A549 (cell line): Measurements from ENCODE around the gene SRSF4. TPM values are rescaled to one million over a fixed set of nuclear protein-coding genes. Genes with fewer than 3 reads are reported as not detected.

Experiments used
- ATAC-seq, 2 experiments: fragments of 200-7000 bp in 1 of 2; fragments of >200 bp in 1 of 2; cut with Nextera tagmentation in 1 of 2; cut with Tn5 transposase in 1 of 2; 3 replicates each; pipeline versions ENCODE4 v1.8.0 to v1.9.1; 2018 to 2020; ENCODE audit warnings: mild to moderate bottlenecking in 1 of 2, moderate library complexity in 1 of 2
- CTCF ChIA-PET: fragments of 300-600 bp; sonication (Branson Sonifier 250); formaldehyde crosslinking; extraction: SDS; loops from one replicate; lab custom pipeline; 2021; ENCODE audit warnings: antibody characterized with exemption, inconsistent platforms; lab: Yijun Ruan, JAX
- POLR2A ChIA-PET: fragments of 350-600 bp; formaldehyde crosslinking; extraction: SDS; loops from one replicate; lab custom pipeline; 2021; ENCODE audit warnings: antibody characterized with exemption, inconsistent platforms; lab: Yijun Ruan, JAX
- DNase-seq, 2 experiments: peaks; one replicate each; pipeline versions ENCODE4 v3.0.0 to v3.0.0-alpha.2; 2011 to 2016; ENCODE audit warnings: low read depth in 1 of 2, low spot score in 1 of 2
- FAIRE-seq: peaks from 2 replicates; lab custom pipeline; 2011; peaks lifted over from hg19 to GRCh38; lab: Jason Lieb, UNC
- H3K27ac ChIP-seq, 2 experiments: fragments of >200 bp; sonication (Bioruptor Twin); formaldehyde crosslinking; 3 replicates each; pipeline ENCODE4 v1.5.1; 2016 to 2017
- H3K4me1 ChIP-seq: fragments of >200 bp; sonication (Bioruptor Twin); formaldehyde crosslinking; 3 replicates; pipeline ENCODE4 v1.6.1; 2016
- H3K4me2 ChIP-seq: fragments of >200 bp; sonication (Bioruptor Twin); formaldehyde crosslinking; 3 replicates; pipeline ENCODE4 v1.6.1; 2016
- H3K4me3 ChIP-seq: fragments of >200 bp; sonication (Bioruptor Twin); formaldehyde crosslinking; 3 replicates; pipeline ENCODE4 v1.5.1; 2016
- H3K9me3 ChIP-seq: fragments of >200 bp; sonication (Bioruptor Twin); formaldehyde crosslinking; 3 replicates; pipeline ENCODE4 v1.6.1; 2016
- CBX8 ChIP-seq: fragments of 200-600 bp; sonication (generic); IDR thresholded peaks from 2 replicates; pipeline ENCODE4 v1.6.1; 2016
- CEBPB ChIP-seq, 2 experiments: fragments of >200 bp in 1 of 2; sonication (Bioruptor Twin) in 1 of 2; formaldehyde crosslinking in 1 of 2; IDR thresholded peaks; 2 replicates each; pipeline ENCODE4 v1.6.1; 2012 to 2016
- EHF ChIP-seq: fragments of 250-450 bp; sonication (Bioruptor Pico); IDR thresholded peaks from 2 replicates; pipeline ENCODE4 v1.5.0; 2020; ENCODE audit warnings: mild to moderate bottlenecking
- EP300 ChIP-seq, 2 experiments: fragments of >200 bp; sonication (Bioruptor Twin); formaldehyde crosslinking; IDR thresholded peaks; 2 replicates in 1 of 2; 3 replicates in 1 of 2; pipeline ENCODE4 v1.6.1; 2016 to 2017
- FOSL2 ChIP-seq, 2 experiments: fragments of 450-650 bp in 1 of 2; fragments of >200 bp in 1 of 2; sonication (Bioruptor Twin) in 1 of 2; formaldehyde crosslinking; IDR thresholded peaks; 2 replicates each; pipeline versions ENCODE4 v1.5.0 to v1.6.1; 2016 to 2020; ENCODE audit warnings: mild to moderate bottlenecking in 1 of 2, moderate library complexity in 1 of 2
- HOXA7 ChIP-seq: fragments of 250-450 bp; sonication (Bioruptor Pico); IDR thresholded peaks from 2 replicates; pipeline ENCODE4 v1.5.0; 2020; ENCODE audit warnings: mild to moderate bottlenecking, moderate library complexity
- HOXB5 ChIP-seq: fragments of 250-450 bp; sonication (Bioruptor Pico); IDR thresholded peaks from 2 replicates; pipeline ENCODE4 v1.5.0; 2020; ENCODE audit warnings: mild to moderate bottlenecking, moderate library complexity
- JUNB ChIP-seq: fragments of >200 bp; sonication (Bioruptor Twin); formaldehyde crosslinking; IDR thresholded peaks from 2 replicates; pipeline ENCODE4 v1.6.1; 2016
- MAZ ChIP-seq: fragments of 150-350 bp; IDR thresholded peaks from 2 replicates; pipeline ENCODE4 v1.6.1; 2014; ENCODE audit warnings: antibody characterized with exemption, low read depth, low read length, borderline replicate concordance
- NPAS2 ChIP-seq: fragments of 250-450 bp; sonication (Bioruptor Pico); IDR thresholded peaks from 2 replicates; pipeline ENCODE4 v1.8.0; 2022; ENCODE audit warnings: mild to moderate bottlenecking, moderate library complexity, borderline replicate concordance
- PBX3 ChIP-seq: IDR thresholded peaks from 2 replicates; pipeline ENCODE4 v1.6.1; 2012
- RARB ChIP-seq: fragments of 250-450 bp; sonication (Bioruptor Pico); IDR thresholded peaks from 2 replicates; pipeline ENCODE4 v1.8.0; 2021; ENCODE audit warnings: mild to moderate bottlenecking, moderate library complexity
- RFX5 ChIP-seq: fragments of 450-650 bp; IDR thresholded peaks from 2 replicates; pipeline ENCODE4 v1.7.1; 2014; ENCODE audit warnings: antibody characterized with exemption, mild to moderate bottlenecking, moderate library complexity
- SREBF2 ChIP-seq: fragments of 450-650 bp; IDR thresholded peaks from 2 replicates; pipeline ENCODE4 v1.6.1; 2014; ENCODE audit warnings: mild to moderate bottlenecking, moderate library complexity
- TFCP2L1 ChIP-seq: fragments of 250-450 bp; sonication (Bioruptor Pico); IDR thresholded peaks from 2 replicates; pipeline ENCODE4 v1.5.0; 2021; ENCODE audit warnings: mild to moderate bottlenecking
- TP53 ChIP-seq: fragments of 250-450 bp; sonication (Bioruptor Pico); IDR thresholded peaks from 2 replicates; pipeline ENCODE4 v1.5.0; 2021; ENCODE audit warnings: mild to moderate bottlenecking, moderate library complexity
- USF2 ChIP-seq: fragments of 450-650 bp; IDR thresholded peaks from 2 replicates; pipeline ENCODE4 v1.6.1; 2014; ENCODE audit warnings: antibody characterized with exemption
- ZC3H11A ChIP-seq: fragments of 450-650 bp; IDR thresholded peaks from 2 replicates; pipeline ENCODE4 v1.6.1; 2014; ENCODE audit warnings: antibody characterized with exemption, mild to moderate bottlenecking
- ZFP36 ChIP-seq: fragments of 450-650 bp; IDR thresholded peaks from 2 replicates; pipeline ENCODE4 v1.6.1; 2014; ENCODE audit warnings: borderline replicate concordance; ENCODE audit not compliant: partially characterized antibody
- WGBS: methylation state at CpG from one replicate; pipeline ENCODE4 v1.1.6; 2017; ENCODE audit errors: missing lambda C conversion rate; 5-methylcytosine and 5-hydroxymethylcytosine counted together
- polyA plus RNA-seq, 4 experiments: library from polyadenylated mRNA; depleted of rRNA in 3 of 4; stranded (reverse); fragments of >200 nt; fragmentation: RNase III in 1 of 4; extraction: RNeasy Plus Mini Kit Qiagen cat#74134 plus additional on column Dnase treatment in 1 of 4; gene quantifications; 2 replicates in 3 of 4; 3 replicates in 1 of 4; pipeline ENCODE4 v1.2.3, GENCODE V29; 2011 to 2017
- TF ChIP-seq, protein P1 (sequence below): IDR thresholded peaks from 2 replicates; pipeline ENCODE4 v1.6.1; 2012
- TF ChIP-seq, protein P2 (sequence below): fragments of 150-350 bp; IDR thresholded peaks from 2 replicates; pipeline ENCODE4 v1.6.1; 2014; ENCODE audit warnings: low read depth, mild to moderate bottlenecking, low read length
- TF ChIP-seq, protein P3 (sequence below): fragments of 250-450 bp; sonication (Bioruptor Pico); IDR thresholded peaks from 2 replicates; pipeline ENCODE4 v1.5.0; 2021; ENCODE audit warnings: mild to moderate bottlenecking, moderate library complexity, borderline replicate concordance

SRSF4 gene
- polyA plus RNA-seq, 2 of the 4 experiments (the other 2 are of a cell fraction), result 45.6 to 64.5 TPM

- POLR2A ChIA-PET, result no interaction called here
Observed at GRCh38 chr1:29145739-29146437, 35.8 kb downstream of the SRSF4 start.

GRCh38 chr1:29144178-29144577 lies 37.5 kb downstream of the SRSF4 start:
- FAIRE-seq (no peak), ATAC-seq (no peak), DNase-seq (no peak)
- Histone ChIP-seq H3K4me1 (peaks cover 25% of the 10 kb centered on the region), H3K9me3 (no peaks in the 10 kb centered on the region), H3K27ac (peak overlapping the region in 1 of 2 experiments; percentile 89; a peak in 2 of 6 replicates), H3K4me3 (no peak overlapping the region), H3K4me2 (no peak overlapping the region)
- CTCF ChIA-PET, result interaction anchor here (0.7 to 2.9 kb wide), 2 partner anchors 23 to 59 kb away, joined by 3 to 9 read pairs; no protein-coding TSS in a partner anchor
- 100% methylated on average over 1 of the region's 2 CpGs for WGBS
- TF ChIP-seq PBX3 (no peak), ZC3H11A (no peak), JUNB (no peak), NPAS2 (no peak), HOXA7 (CRISPR knock-in tag) (no peak)
- POLR2A ChIA-PET, result no interaction called here

More at GRCh38 chr1:29145739-29146437, 35.8 kb downstream of the SRSF4 start:
- no peak for FAIRE-seq
- H3K27ac ChIP-seq, result peak overlapping the region; percentile 67 to 89
- no peaks in the 10 kb centered on the region for H3K9me3 ChIP-seq
- CTCF ChIA-PET, result interaction anchor here (1.3 to 2.9 kb wide), 2 partner anchors 24 to 114 kb away, joined by 3 to 9 read pairs; no protein-coding TSS in a partner anchor
- TF ChIP-seq, protein P1, sequence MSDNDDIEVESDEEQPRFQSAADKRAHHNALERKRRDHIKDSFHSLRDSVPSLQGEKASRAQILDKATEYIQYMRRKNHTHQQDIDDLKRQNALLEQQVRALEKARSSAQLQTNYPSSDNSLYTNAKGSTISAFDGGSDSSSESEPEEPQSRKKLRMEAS, result 0 out of 2 replicates have a peak, but pooled peaks have one; percentile 19
- TF ChIP-seq CEBPB (IDR thresholded peaks at IDR 0.05), result peak; percentile 50 to 59; a peak in 2 of 4 replicates
- TF ChIP-seq RFX5, result no peak
- 0 out of 2 replicates have a peak, but pooled peaks have one; percentile 52 for TF ChIP-seq EHF (CRISPR knock-in tag)
- TF ChIP-seq FOSL2 (IDR thresholded peaks at IDR 0.05), result no peak
- TF ChIP-seq FOSL2 (CRISPR knock-in tag; IDR thresholded peaks at IDR 0.05), result 0 out of 2 replicates have a peak, but pooled peaks have one; percentile 11
- TF ChIP-seq HOXA7 (CRISPR knock-in tag), result no peak
- H3K4me2 ChIP-seq, result peak overlapping the region; percentile 46
- 25% methylated on average over 8 of the region's 8 CpGs for WGBS
- peak; percentile 19 to 75 for DNase-seq
- no peak overlapping the region for H3K4me3 ChIP-seq
- ATAC-seq, result peak; percentile 88 to 91
- peaks cover 25% of the 10 kb centered on the region for H3K4me1 ChIP-seq

GRCh38 chr1:29142714-29143113 lies 39.0 kb downstream of the SRSF4 start:
- CTCF ChIA-PET, result interaction anchor here (1.6 kb wide), 1 partner anchor 265 kb away, joined by 3 read pairs; no protein-coding TSS in a partner anchor
- Histone ChIP-seq H3K4me2 (no peak overlapping the region), H3K4me1 (peaks cover 25% of the 10 kb centered on the region), H3K27ac (no peak overlapping the region), H3K4me3 (no peak overlapping the region), H3K9me3 (no peaks in the 10 kb centered on the region)
- FAIRE-seq (no peak), ATAC-seq (no peak), DNase-seq (no peak)
- WGBS, result 79% methylated on average over 2 of the region's 2 CpGs
- TF ChIP-seq ZFP36, result no peak
- TF ChIP-seq CBX8, result no peak
- no peak for TF ChIP-seq TP53
- POLR2A ChIA-PET, result no interaction called here

DNA sequence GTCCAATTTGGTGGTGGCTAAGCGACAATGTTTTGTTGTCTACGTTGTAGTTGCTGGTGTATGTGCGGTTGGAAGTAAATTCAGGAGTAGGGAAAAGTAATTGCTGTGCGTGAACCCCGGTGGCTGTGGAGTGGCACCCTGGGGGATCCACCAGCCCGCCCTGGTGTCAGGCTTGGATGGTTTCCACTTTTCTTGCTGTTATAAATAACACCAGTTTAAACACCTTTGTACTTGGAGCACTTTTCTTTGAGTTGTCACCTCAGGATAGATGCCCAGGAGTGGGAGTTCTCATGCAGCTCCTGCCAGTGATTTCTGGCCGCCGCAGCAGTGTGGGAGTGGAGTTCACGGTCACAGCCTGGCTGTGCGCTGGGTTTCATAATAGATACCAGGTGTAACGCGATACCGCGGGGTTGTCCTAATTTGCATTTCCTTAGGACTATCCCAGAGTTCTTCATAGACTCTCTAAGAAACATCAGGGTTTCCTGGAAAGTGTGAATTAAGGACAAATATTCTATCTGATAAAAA lies 45.2 kb downstream of the SRSF4 start:
- Histone ChIP-seq H3K4me1 (no peaks in the 10 kb centered on the region), H3K4me2 (no peak overlapping the region), H3K9me3 (no peaks in the 10 kb centered on the region), H3K27ac (no peak overlapping the region), H3K4me3 (no peak overlapping the region)
- POLR2A ChIA-PET, result no interaction called here
- no peak for ATAC-seq
- 78% methylated on average over 14 of the region's 14 CpGs for WGBS
- no peak for DNase-seq
- FAIRE-seq, result no peak
- CTCF ChIA-PET, result interaction anchor here (0.6 to 1.0 kb wide), 2 partner anchors 46 to 66 kb away, joined by 3 read pairs; no protein-coding TSS in a partner anchor
- TF ChIP-seq USF2 (no peak), MAZ (no peak), SREBF2 (no peak), RFX5 (no peak), CBX8 (no peak), RARB (CRISPR knock-in tag) (no peak), EP300 (IDR thresholded peaks at IDR 0.05) (no peak), HOXB5 (no peak), EHF (CRISPR knock-in tag) (no peak), PBX3 (no peak), TFCP2L1 (CRISPR knock-in tag) (no peak)
- TF ChIP-seq, protein P2, sequence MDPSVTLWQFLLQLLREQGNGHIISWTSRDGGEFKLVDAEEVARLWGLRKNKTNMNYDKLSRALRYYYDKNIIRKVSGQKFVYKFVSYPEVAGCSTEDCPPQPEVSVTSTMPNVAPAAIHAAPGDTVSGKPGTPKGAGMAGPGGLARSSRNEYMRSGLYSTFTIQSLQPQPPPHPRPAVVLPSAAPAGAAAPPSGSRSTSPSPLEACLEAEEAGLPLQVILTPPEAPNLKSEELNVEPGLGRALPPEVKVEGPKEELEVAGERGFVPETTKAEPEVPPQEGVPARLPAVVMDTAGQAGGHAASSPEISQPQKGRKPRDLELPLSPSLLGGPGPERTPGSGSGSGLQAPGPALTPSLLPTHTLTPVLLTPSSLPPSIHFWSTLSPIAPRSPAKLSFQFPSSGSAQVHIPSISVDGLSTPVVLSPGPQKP, result no peak
- TF ChIP-seq, protein P3, sequence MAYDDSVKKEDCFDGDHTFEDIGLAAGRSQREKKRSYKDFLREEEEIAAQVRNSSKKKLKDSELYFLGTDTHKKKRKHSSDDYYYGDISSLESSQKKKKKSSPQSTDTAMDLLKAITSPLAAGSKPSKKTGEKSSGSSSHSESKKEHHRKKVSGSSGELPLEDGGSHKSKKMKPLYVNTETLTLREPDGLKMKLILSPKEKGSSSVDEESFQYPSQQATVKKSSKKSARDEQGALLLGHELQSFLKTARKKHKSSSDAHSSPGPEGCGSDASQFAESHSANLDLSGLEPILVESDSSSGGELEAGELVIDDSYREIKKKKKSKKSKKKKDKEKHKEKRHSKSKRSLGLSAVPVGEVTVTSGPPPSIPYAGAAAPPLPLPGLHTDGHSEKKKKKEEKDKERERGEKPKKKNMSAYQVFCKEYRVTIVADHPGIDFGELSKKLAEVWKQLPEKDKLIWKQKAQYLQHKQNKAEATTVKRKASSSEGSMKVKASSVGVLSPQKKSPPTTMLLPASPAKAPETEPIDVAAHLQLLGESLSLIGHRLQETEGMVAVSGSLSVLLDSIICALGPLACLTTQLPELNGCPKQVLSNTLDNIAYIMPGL (CRISPR knock-in tag), result no peak
